ENCODE measurements around the gene EXTL1.

The EXTL1 gene

DNA sequence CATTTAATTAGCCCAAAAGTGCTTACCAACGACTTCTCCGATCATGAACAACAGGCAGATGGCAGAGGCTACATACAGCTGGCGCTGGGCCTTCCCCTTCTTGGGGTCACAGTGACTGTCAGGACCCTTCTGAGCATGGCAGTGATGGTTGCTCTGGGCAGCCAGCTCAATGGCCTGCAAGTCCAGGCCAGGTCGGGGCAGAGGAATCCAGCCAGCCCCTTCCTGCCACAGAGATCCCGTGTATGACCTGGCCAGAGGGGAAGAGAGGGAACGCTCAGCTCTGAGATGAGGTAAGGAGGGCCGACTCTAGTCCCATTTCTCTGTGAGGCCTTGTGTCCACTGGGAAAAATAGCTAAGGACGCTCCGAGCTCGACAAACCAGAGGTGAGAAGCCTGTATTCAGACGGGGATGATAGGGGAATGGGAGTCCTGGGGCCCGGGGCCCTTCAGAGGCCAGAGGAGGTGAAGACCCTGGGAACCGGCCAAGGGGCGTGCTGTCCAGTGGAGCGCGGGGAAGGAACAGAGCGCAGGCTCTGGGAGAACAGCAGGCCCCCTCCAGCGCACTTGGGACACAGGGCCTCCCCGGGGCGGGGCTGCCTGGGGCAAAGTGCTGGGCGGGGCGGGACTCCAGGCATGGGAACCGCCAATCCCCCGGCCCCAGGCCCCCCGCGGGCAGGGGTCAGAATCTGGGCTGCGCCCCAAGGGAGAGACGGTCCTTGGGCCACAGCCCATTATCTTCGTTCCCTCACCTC lies 23.6 kb downstream of the EXTL1 start:
- DNase-seq: no peak

DNA sequence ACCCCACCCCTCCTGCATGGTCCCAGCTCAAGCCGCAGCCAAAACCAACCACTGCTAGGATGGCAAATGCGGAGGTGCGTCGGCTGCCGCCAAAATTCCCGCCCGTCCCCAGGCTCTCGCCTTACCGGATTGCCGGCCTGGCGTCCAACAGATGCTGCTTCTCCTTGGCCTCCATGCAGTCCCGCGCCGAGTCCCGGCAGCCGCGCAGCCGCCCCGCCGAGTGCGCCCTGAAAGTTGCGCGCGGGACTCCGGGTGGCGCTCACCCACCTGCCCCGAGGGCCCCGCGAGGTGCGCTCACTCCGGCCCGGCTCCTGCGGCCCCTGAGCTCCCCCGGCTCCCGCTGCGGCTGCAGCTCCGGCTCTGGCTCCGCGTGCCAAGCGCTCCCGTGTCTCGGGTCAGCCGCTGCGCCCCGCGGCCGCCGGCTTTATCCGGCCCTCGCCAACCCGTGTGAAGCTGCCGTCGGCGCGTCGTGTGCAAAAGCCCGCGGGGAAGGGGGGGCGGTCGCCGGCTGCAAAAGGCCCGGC lies 24.2 kb downstream of the EXTL1 start, which contains the start of gene SLC30A2:
Gene SLC30A2 (minus strand): TSS at position 397 of the 524 bp plus-strand sequence. CDS start 222 bp downstream, at position 175.
- DNase-seq: no peak

- DNase-seq: no peak
These were observed 24.9 kb downstream of the EXTL1 start for GRCh38 chr1:26046246-26047095.

- no peak for DNase-seq
These were observed 25.8 kb downstream of the EXTL1 start for GRCh38 chr1:26047278-26047874.

- DNase-seq: no peak
These were observed 28.1 kb downstream of the EXTL1 start for GRCh38 chr1:26049531-26050247.

DNA sequence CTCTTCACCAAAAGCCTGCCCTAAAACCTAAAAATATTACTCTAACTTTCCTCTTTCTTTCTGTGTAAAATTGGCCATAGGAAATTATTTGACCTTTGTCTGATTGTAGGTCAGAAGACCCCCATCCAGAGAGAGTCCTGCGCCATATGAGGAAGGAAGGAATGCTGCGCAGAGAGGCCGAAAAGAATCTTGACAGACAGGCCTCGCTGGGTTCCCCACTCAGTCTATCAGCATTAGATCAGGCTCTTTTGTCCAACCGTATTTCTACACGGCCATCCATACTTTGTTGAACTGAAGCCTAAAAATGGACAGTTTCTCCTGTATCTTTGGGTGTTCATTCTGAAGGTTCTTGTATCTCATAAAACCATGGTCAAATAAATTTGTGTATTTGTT lies 28.7 kb downstream of the EXTL1 start:
- no peak for DNase-seq

GRCh38 chr1:26053718-26054560 lies 32.4 kb downstream of the EXTL1 start:
- DNase-seq: no peak

DNA sequence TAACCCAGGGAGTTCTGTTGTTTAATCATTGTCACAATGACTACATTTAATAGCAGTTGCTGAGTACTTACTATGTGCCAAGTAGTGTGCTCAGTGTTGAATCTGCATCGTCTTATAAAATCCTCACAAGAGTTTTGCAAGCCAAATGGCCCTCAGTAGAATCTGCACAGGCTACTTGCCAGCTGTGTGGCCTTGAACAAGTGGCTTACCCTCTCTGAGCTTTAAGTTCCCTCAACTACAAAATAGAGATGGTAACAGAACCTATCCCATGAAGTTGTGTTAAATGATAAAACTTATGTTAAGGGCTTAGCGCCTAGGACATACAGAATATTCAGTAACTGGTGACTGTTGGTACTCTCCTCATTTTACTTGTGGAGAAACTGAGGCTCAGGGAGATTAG lies 33.5 kb downstream of the EXTL1 start:
- DNase-seq: no peak

GRCh38 chr1:26057189-26057588 lies 35.6 kb downstream of the EXTL1 start:
- DNase-seq: no peak

DNA sequence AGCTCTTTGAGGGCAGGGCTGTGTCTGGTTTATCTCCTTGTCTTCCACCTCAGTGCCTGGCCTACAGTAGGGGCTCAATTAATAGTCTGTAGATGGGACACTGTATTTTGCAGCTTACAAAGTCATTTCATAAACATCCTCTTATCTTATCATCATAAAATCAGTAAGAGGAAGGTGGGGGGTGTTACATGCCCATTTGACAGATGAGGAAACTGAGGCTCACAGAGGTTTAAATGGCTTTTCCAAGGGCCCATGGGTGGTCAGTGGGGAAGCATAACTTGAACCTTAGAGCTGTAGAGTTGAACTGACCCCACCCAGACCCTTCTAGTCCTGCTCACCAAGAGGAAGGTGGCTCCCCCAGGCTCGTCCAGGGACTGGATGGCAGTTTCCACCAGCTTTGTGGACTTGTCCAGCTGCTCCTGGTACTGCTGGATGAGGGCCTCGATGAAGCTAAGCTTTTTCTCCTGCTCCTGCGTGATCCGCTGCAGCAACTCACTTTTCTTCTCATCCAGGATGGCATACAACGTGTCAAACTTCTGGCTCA lies 36.5 kb downstream of the EXTL1 start:
- DNase-seq: no peak

GRCh38 chr1:26059906-26060305 lies 38.3 kb downstream of the EXTL1 start:
- DNase-seq: no peak

DNA sequence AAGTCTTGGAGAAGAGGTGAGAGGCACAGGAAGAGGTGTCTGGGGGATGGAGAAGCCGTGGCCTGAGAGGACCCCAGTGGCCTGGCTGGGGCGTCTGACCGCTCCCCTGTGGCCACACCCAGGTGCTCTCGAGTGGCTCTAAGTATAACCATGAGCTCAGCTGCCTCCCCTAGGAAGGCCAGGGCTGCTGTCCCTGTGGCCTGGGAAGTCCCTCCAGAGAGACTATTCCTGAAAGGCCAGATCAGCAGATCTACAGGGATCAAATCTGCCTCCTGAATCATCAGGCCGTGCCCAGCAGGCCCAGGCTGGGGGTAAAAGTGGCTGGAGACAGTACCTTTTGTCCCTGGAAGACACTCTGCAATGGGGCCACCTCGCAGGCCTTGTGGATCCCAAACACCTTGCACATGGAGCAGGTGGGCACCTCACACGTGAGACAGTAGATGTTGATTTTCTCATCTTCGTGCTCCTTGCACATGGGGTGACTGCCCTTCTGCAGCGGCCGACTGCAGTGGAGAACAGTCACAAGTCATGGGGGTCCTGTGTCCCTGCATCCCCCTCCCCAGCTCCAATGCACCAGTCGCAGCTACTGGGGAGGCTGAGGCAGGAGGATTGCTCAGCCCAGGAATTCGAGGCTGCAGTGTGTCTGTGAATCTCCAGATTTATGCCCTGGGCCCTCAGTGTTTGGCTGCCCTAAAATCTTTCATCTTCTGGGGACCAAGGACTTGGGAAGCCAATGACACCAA lies 39.4 kb downstream of the EXTL1 start:
- no peak for DNase-seq

DNA sequence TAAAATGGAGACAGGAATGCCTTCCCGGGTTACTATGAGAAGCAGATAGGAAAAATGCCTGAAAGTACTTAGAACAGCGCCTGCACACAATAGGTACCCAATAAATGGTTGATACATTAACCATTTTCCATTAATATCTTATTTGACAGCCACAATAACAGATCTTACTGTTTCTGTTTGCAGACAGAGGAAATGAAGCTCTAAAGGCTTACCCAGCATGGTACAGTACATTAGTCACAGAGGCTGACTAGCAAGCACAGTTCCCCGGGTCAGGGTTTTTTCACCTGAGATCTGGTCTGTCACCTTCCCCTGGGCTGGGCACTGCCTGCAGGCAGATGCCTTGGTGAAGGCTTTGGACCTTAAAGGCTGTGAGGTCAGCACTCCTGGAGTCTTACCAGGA lies 43.0 kb downstream of the EXTL1 start:
- no peak for DNase-seq

DNA sequence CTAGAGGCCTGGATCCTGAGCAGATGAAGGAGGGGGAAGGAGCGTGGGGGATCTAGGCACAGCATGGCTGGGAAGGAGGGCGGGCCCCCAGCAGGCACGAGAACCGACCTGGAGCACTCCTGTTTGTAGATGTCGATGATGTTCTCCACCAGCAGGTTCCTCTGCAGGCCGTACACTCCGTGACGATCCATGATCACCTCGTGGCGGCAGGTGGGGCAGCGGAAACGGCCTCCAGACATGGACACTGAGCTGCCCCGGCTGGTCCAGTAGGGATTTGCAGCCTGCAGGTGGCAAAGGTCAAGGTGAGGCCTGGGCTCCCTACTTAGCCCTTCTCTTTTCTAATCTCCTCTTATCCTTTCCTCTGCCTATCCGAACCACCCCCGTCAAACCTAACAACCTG lies 44.6 kb downstream of the EXTL1 start:
- no peak for DNase-seq

GRCh38 chr1:26066857-26067256 lies 45.3 kb downstream of the EXTL1 start:
- DNase-seq: no peak

- no peak for DNase-seq
These were observed 45.9 kb downstream of the EXTL1 start, which contains the start of gene TRIM63 for GRCh38 chr1:26067432-26067911. TSS of gene TRIM63 (minus strand) at chr1:26067630. CDS start at chr1:26067494, 136 bp downstream.

- DNase-seq: no peak
These were observed 48.3 kb downstream of the EXTL1 start for GRCh38 chr1:26069941-26070295.

- DNase-seq: no peak
These were observed 48.9 kb downstream of the EXTL1 start for GRCh38 chr1:26070296-26070962.

DNA sequence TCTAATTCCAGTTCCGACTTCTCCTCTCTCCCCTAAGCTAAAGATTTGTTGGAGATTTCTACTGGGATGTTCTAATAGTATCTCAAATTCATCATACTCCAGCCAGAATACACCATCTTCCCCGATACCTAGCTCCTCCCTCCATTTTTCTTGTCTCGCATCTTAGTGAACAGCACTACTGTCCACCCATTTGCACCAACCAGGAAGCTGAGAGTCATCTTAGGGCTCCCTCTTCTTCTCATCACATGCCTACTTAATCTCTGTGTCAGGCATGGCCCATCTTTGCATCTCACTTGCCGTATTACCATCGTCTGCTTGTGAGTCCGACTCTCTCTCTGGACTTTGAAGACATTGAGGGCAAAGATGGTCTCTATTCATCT lies 49.4 kb downstream of the EXTL1 start:
- DNase-seq: no peak

- DNase-seq: no peak
These were observed 50.7 kb downstream of the EXTL1 start for GRCh38 chr1:26072305-26072704.
